ENCODE results near the gene GPR139.

GPR139 gene

DNA sequence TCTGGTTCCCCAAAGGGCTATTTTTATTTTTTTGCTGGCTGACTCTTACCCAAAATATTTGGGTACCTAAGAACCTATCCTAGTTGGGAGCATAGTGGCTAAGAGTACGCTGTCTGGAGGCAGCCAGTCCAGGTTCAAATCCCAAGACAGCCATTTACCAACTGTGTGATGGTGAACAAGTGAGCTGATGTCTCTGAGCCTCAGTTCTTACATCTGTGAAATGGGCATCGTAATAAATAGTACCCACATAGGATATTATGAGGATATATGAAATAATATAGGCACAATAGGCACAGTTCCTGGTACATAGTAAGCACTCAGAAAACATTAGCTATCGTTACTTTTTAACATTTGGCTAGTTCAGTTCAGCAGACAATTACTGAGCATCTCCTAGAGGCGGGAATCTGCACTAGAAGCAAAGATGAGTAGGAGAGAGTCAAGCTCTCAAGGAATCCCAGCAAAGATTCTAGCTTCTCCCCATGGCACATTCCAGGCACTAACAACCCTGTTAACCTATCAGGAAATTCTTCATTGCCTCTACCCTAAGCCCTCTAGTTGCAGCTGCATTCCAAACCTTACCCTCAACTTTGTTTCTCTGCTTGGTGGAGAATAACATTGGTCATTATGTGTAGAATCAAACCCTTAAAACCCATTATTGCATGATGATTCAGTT lies 31.6 kb downstream of the GPR139 start:
- DNase-seq (ENCODE audit: low read depth) = no peak
- H3K4me3 ChIP-seq (ENCODE audit: low read length) = no peak overlapping the region
- TF ChIP-seq, protein P1, sequence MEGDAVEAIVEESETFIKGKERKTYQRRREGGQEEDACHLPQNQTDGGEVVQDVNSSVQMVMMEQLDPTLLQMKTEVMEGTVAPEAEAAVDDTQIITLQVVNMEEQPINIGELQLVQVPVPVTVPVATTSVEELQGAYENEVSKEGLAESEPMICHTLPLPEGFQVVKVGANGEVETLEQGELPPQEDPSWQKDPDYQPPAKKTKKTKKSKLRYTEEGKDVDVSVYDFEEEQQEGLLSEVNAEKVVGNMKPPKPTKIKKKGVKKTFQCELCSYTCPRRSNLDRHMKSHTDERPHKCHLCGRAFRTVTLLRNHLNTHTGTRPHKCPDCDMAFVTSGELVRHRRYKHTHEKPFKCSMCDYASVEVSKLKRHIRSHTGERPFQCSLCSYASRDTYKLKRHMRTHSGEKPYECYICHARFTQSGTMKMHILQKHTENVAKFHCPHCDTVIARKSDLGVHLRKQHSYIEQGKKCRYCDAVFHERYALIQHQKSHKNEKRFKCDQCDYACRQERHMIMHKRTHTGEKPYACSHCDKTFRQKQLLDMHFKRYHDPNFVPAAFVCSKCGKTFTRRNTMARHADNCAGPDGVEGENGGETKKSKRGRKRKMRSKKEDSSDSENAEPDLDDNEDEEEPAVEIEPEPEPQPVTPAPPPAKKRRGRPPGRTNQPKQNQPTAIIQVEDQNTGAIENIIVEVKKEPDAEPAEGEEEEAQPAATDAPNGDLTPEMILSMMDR (conservative IDR thresholded peaks at IDR 0.05; ENCODE audit: low read depth, low read length) = no peak

DNA sequence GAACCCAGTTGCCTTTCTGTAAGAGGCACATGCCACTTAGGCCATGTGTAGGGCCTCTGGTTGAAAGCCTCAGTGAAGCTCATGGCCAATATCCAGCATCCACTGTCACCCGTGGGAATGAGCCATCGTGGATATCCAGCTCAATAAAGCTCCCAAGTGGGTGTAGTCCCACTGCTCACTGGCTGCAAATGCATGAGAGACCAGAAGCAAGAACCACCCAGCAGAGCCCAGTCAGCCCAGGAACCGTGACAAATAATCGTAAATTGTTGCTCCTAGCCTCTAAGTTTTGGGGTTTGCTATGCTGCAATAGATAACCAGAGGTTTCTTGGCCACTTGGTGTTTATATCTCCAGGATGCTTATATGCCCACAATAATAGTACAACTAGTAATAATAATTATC lies 33.7 kb downstream of the GPR139 start:
- DNase-seq (ENCODE audit: low read depth) = no peak
- H3K4me3 ChIP-seq (ENCODE audit: low read length) = no peak overlapping the region
- TF ChIP-seq, protein P1 (conservative IDR thresholded peaks at IDR 0.05; ENCODE audit: low read depth, low read length) = no peak

DNA sequence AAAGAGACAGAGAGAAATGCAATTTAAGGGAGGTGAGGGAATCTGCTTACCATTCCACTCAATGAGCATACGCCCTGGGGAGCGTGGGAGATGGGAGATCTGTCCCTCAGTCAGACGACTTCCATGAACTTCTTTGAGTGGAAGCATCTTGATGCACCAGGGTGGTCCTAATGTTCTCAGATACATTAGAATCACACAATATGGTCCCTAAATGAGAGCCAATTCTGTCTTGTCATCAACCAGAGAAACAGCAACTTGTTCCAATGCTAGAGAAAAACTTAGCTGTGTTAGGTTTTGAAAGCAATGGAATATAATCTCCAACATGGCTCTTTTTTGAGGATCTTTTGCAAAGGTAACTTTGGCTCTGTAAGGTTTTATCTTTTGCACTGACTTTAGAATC lies 44.1 kb downstream of the GPR139 start:
- TF ChIP-seq, protein P1 (conservative IDR thresholded peaks at IDR 0.05; ENCODE audit: low read depth, low read length) = no peak
- DNase-seq (ENCODE audit: low read depth) = no peak
- H3K4me3 ChIP-seq (ENCODE audit: low read length) = no peak overlapping the region

DNA sequence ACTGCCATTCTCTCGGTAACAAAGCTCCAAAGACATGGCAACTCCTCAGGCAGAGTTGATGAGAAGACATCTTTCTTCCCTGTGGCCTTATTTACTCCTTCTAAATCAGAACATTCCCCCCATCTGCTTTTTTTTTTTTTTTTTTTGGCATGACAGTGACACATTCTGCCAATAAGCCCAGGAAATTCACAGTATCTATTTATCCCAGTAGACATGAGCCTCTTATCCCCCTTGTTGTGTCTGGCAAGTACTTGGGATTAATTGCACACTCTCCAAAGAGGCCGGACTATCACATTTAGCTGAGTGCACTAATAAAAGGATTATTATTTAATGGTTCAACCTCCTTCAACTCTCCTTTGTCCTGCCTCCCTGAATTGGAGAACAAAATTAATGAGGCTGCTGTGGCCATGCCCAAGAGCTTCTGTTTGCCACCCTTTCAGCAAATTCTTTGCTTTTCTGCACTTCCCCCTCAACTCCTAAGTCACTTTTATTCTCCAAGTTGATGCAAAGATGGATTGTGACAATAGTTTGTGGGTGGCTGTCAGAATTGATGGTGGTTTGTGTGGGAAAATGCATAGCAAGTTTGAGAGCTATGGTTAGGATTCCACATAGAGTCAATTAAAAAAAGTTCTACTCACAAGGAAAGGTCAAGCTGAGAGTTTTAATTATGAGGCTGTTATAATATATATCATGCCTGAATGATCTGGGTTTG lies 47.2 kb downstream of the GPR139 start:
- DNase-seq (ENCODE audit: low read depth) = no peak
- TF ChIP-seq, protein P1 (conservative IDR thresholded peaks at IDR 0.05; ENCODE audit: low read depth, low read length) = no peak
- H3K4me3 ChIP-seq (ENCODE audit: low read length) = no peak overlapping the region

DNA sequence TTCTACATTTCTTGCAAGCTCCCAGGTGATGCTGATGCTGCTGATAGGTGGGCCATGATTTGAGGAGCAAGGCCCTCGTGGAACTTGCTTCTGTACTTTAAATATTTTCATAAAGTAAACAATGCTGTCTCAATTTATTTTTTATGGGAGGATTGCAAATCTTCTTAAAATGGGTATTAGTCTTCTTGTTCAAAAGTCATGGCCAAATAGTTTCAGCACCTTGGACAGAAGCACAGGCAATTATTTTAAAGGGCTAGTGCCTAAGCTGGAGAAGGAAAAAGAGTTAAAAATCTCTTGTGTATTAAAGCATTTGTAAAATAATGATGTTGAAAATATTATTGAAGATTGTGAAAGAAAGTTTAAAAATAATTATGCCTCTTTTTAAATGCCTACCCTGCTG lies 50.5 kb downstream of the GPR139 start:
- no peak for DNase-seq (ENCODE audit: low read depth)
- H3K4me3 ChIP-seq (ENCODE audit: low read length) = no peak overlapping the region
- TF ChIP-seq, protein P1 (conservative IDR thresholded peaks at IDR 0.05; ENCODE audit: low read depth, low read length) = no peak

DNA sequence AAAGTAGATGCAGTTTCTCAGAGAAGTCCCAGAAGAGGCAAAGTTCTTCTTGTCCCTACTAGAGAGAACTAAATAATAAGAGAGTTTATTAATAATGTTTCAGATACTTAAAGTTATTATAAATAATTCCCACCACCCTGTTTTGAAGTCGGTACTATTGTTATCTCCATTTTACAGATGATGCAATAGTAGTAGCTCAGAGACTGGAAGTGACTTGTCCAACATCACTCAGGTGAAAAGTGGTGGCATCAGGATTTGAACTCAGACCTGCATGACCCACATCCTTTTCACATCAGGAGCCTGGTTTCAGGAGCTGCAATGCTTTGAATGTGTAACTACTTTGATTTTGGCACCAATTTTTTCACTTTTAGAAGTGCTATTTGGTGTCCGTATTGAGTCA lies 52.7 kb downstream of the GPR139 start:
- TF ChIP-seq, protein P1 (conservative IDR thresholded peaks at IDR 0.05; ENCODE audit: low read depth, low read length) = no peak
- no peak overlapping the region for H3K4me3 ChIP-seq (ENCODE audit: low read length)
- DNase-seq (ENCODE audit: low read depth) = no peak

DNA sequence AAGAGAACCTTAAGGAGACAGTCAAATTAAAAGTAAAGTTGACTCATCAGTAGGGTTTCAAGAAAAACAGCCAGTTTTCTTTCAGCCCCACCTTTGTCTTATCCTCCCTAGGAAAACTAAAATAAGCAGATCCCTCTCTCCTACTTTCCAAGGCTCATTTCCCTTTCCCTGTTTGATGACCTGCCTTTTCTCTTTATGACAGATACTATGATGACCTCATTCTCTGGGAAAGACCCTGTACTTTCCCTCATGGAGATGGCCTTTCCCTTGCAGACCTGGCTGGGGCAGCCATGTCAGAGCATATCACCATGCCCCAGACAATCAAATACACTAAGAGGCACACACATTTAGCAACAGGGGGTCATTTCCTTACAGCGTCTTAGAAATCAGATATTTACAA lies 53.6 kb downstream of the GPR139 start:
- DNase-seq (ENCODE audit: low read depth) = no peak
- no peak overlapping the region for H3K4me3 ChIP-seq (ENCODE audit: low read length)
- TF ChIP-seq, protein P1 (conservative IDR thresholded peaks at IDR 0.05; ENCODE audit: low read depth, low read length) = no peak
